WTC11 (cell line): Measurements from ENCODE around the gene GOLPH3. TPM values are rescaled to one million over a fixed set of nuclear protein-coding genes. Genes with fewer than 3 reads are reported as not detected.

Experiments
- ATAC-seq: fragments of 200-7000 bp; cut with Tn5 transposase; 2 replicates; pipeline ENCODE4 v1.10.0; 2021; ENCODE audit warnings: mild to moderate bottlenecking, moderate library complexity
- CTCF ChIA-PET: fragments of 300-600 bp; sonication (Branson Sonifier 250); formaldehyde crosslinking; loops from one replicate; lab custom pipeline; 2021; ENCODE audit warnings: antibody characterized with exemption; lab: Charles Lee
- POLR2A ChIA-PET: fragments of 350-600 bp; sonication (Branson Sonifier 250); formaldehyde crosslinking; loops from one replicate; lab custom pipeline; 2021; ENCODE audit warnings: antibody characterized with exemption; lab: Charles Lee
- DNase-seq: peaks from one replicate; pipeline ENCODE4 v3.0.0; 2021; ENCODE audit warnings: low spot score
- H3K27ac Mint-ChIP-seq: 2 replicates; pipeline ENCODE4 v1.8.0; 2021; ENCODE audit warnings: mixed read lengths
- H3K27me3 Mint-ChIP-seq: 2 replicates; pipeline ENCODE4 v1.8.0; 2021; ENCODE audit warnings: low read depth, mild to moderate bottlenecking, moderate library complexity, mixed read lengths
- H3K36me3 Mint-ChIP-seq: 2 replicates; pipeline ENCODE4 v1.8.0; 2021; ENCODE audit warnings: mixed read lengths
- H3K4me1 Mint-ChIP-seq: 2 replicates; pipeline ENCODE4 v1.8.0; 2022; ENCODE audit warnings: mixed read lengths
- H3K4me3 Mint-ChIP-seq: 2 replicates; pipeline ENCODE4 v1.8.0; 2021; ENCODE audit warnings: mild to moderate bottlenecking, moderate library complexity, mixed read lengths
- H3K9me3 Mint-ChIP-seq: 2 replicates; pipeline ENCODE4 v1.8.0; 2021; ENCODE audit warnings: mixed read lengths
- ATF1 ChIP-seq: sonication (generic); formaldehyde crosslinking; IDR thresholded peaks from 2 replicates; pipeline ENCODE4 v1.8.1; 2023; ENCODE audit warnings: mild to moderate bottlenecking, moderate library complexity, missing genetic modification reagents
- CREM ChIP-seq: sonication (generic); formaldehyde crosslinking; IDR thresholded peaks from 2 replicates; pipeline ENCODE4 v1.8.1; 2022; ENCODE audit warnings: mild to moderate bottlenecking, missing genetic modification reagents, moderate library complexity
- E2F5 ChIP-seq: sonication (generic); formaldehyde crosslinking; IDR thresholded peaks from 2 replicates; pipeline ENCODE4 v1.8.1; 2022; ENCODE audit warnings: mild to moderate bottlenecking, moderate library complexity, missing genetic modification reagents
- GRHL2 ChIP-seq: fragments of 250-450 bp; sonication (Bioruptor Pico); IDR thresholded peaks from 2 replicates; pipeline ENCODE4 v1.8.0; 2022; ENCODE audit warnings: mild to moderate bottlenecking, moderate library complexity; ENCODE audit not compliant: insufficient replicate concordance, severe bottlenecking
- JAZF1 ChIP-seq: fragments of 250-450 bp; sonication (Bioruptor Pico); IDR thresholded peaks from 2 replicates; pipeline ENCODE4 v1.9.0; 2021; ENCODE audit warnings: moderate library complexity, mild to moderate bottlenecking, inconsistent platforms
- MYBL2 ChIP-seq: sonication (generic); formaldehyde crosslinking; IDR thresholded peaks from 2 replicates; pipeline ENCODE4 v1.8.1; 2023; ENCODE audit warnings: mild to moderate bottlenecking, moderate library complexity, missing genetic modification reagents
- NFE2L1 ChIP-seq: sonication (generic); formaldehyde crosslinking; IDR thresholded peaks from 2 replicates; pipeline ENCODE4 v1.8.1; 2023; ENCODE audit warnings: missing genetic modification reagents
- NR3C1 ChIP-seq: sonication (generic); formaldehyde crosslinking; conservative IDR thresholded peaks from 2 replicates; pipeline ENCODE4 v1.8.1; 2023; ENCODE audit warnings: low read depth, mild to moderate bottlenecking, missing genetic modification reagents
- PRRX2 ChIP-seq: fragments of 250-450 bp; sonication (Bioruptor Pico); IDR thresholded peaks from 2 replicates; pipeline ENCODE4 v1.8.0; 2021; ENCODE audit warnings: mild to moderate bottlenecking
- RORB ChIP-seq: fragments of 250-450 bp; sonication (Bioruptor Pico); IDR thresholded peaks from 2 replicates; pipeline ENCODE4 v1.9.0; 2021; ENCODE audit warnings: mild to moderate bottlenecking
- SOX15 ChIP-seq: fragments of 250-450 bp; sonication (Bioruptor Pico); IDR thresholded peaks from 2 replicates; pipeline ENCODE4 v1.9.0; 2021; ENCODE audit warnings: mild to moderate bottlenecking
- SP1 ChIP-seq: sonication (generic); formaldehyde crosslinking; conservative IDR thresholded peaks from 2 replicates; pipeline ENCODE4 v1.8.1; 2022; ENCODE audit warnings: missing genetic modification reagents
- STAT6 ChIP-seq: sonication (generic); formaldehyde crosslinking; conservative IDR thresholded peaks from 2 replicates; pipeline ENCODE4 v1.8.1; 2023; ENCODE audit warnings: mild to moderate bottlenecking, low read depth, missing genetic modification reagents, moderate library complexity
- TEAD1 ChIP-seq: sonication (generic); formaldehyde crosslinking; IDR thresholded peaks from 2 replicates; pipeline ENCODE4 v1.8.0; 2022; ENCODE audit warnings: mild to moderate bottlenecking, missing genetic modification reagents
- ZNF138 ChIP-seq: sonication (generic); formaldehyde crosslinking; conservative IDR thresholded peaks from 2 replicates; pipeline ENCODE4 v1.8.1; 2022; ENCODE audit warnings: mild to moderate bottlenecking, moderate library complexity, missing genetic modification reagents
- ZNF263 ChIP-seq: sonication (generic); formaldehyde crosslinking; IDR thresholded peaks from 2 replicates; pipeline ENCODE4 v1.8.1; 2022; ENCODE audit warnings: low read depth, mild to moderate bottlenecking, moderate library complexity, missing genetic modification reagents
- ZNF281 ChIP-seq: sonication (generic); formaldehyde crosslinking; IDR thresholded peaks from 2 replicates; pipeline ENCODE4 v1.8.0; 2023; ENCODE audit warnings: mild to moderate bottlenecking, missing genetic modification reagents
- total RNA-seq: library from RNA; stranded (reverse); gene quantifications from 3 replicates; pipeline ENCODE4 v1.2.3, GENCODE V29; 2021
- TF ChIP-seq, protein P1 (sequence below): fragments of 250-450 bp; sonication (Bioruptor Pico); IDR thresholded peaks from 2 replicates; pipeline ENCODE4 v1.9.0; 2021; ENCODE audit warnings: mild to moderate bottlenecking
- TF ChIP-seq, protein P2 (sequence below): sonication (generic); formaldehyde crosslinking; IDR thresholded peaks from 2 replicates; pipeline ENCODE4 v1.8.0; 2022; ENCODE audit warnings: missing genetic modification reagents
- TF ChIP-seq, protein P3 (sequence below): fragments of 250-450 bp; sonication (Bioruptor Pico); IDR thresholded peaks from 2 replicates; pipeline ENCODE4 v1.9.0; 2021; ENCODE audit warnings: moderate library complexity, mild to moderate bottlenecking, inconsistent platforms, borderline replicate concordance

GOLPH3 gene
- total RNA-seq, 1 experiment from 2014 or later, result 101 TPM

GRCh38 chr5:32158679-32158975 is 15.5 kb downstream of the GOLPH3 start:
- POLR2A ChIA-PET, result interaction anchor here (1.0 kb wide), 1 partner anchor 16 kb away, joined by 4 read pairs; the partner anchor contains the start of gene GOLPH3

DNA sequence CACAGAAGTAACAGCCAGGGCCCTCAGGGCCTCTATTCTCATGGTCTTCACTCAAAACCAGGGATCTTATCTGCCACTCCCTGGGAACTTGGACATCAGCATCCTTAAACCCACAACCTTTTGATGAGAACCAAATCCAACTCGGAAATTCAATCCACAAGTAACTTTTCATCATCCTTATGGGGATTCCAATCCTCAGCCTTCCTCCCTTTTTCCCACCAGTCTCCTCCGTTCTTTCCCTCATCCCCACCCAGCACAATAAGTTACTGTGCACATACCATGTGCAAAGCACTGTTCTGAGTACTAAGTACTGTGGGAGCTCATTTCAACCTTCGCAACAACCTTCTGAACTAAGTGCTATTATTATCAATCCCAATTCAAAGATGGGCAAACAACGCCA is 17.0 kb downstream of the GOLPH3 start:
- no peaks in the 10 kb centered on the region; the same call in 1 of the 2 replicates for H3K4me1 Mint-ChIP-seq
- no peaks in the 10 kb centered on the region for H3K27me3 Mint-ChIP-seq
- ATAC-seq (no peak), DNase-seq (no peak)
- peaks cover 6% of the 10 kb centered on the region for H3K36me3 Mint-ChIP-seq
- CTCF ChIA-PET, result no interaction called here
- TF ChIP-seq STAT6 (CRISPR knock-in tag), result no peak
- TF ChIP-seq, protein P1, sequence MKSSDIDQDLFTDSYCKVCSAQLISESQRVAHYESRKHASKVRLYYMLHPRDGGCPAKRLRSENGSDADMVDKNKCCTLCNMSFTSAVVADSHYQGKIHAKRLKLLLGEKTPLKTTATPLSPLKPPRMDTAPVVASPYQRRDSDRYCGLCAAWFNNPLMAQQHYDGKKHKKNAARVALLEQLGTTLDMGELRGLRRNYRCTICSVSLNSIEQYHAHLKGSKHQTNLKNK, result no peak
- H3K27ac Mint-ChIP-seq, result no peak overlapping the region
- POLR2A ChIA-PET, result no interaction called here
- no peak overlapping the region for H3K4me3 Mint-ChIP-seq
- H3K9me3 Mint-ChIP-seq, result no peaks in the 10 kb centered on the region

More at GRCh38 chr5:32158679-32158975, 15.5 kb downstream of the GOLPH3 start:
- Mint-ChIP-seq H3K4me1 (no peaks in the 10 kb centered on the region; the same call in 1 of the 2 replicates), H3K27ac (no peak overlapping the region), H3K27me3 (no peaks in the 10 kb centered on the region), H3K36me3 (peaks cover 6% of the 10 kb centered on the region), H3K4me3 (no peak overlapping the region), H3K9me3 (no peaks in the 10 kb centered on the region)
- no peak for TF ChIP-seq ATF1
- no peak for DNase-seq
- CTCF ChIA-PET, result no interaction called here
- ATAC-seq, result no peak

DNA sequence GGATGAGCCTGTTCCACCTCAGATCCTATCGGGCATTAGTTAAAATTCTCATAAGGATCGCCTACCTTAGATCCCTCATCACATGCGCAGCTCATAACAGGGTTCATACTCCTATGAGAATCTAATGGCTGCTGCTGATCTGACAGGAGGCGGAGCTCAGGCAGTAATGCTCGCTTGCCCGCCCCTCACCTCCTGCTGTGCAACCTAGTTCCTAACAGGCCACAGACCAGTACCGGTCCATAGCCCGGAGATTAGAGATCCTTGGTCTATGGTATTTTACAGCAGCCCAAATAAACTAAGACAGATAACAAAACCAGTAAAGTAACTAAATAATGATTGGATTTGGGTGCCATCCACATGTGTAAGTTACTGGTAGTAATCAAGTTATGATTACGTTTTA is 17.5 kb downstream of the GOLPH3 start:
- peak; percentile 70 for ATAC-seq
- POLR2A ChIA-PET, result no interaction called here

DNA sequence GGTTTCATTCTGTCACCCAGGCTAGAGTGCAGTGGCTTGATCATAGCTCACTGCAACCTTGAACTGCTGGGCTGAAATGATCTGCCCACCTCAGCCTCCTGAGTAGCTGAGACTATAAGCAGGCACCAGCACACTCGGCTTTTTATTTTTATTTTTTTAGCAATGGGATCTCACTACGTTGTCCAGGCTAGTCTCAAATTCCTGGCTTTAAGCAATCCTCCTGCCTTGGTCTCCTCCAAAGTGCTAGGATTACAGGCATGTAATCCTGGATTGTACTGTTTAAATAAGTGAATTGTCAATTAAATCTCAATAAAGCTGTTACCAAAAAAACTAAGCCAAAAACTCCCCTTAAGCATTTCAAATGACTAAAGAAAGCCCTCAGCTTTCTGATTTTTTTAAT is 18.9 kb downstream of the GOLPH3 start:
- CTCF ChIA-PET, result no interaction called here
- Mint-ChIP-seq H3K4me3 (no peak overlapping the region), H3K27me3 (no peaks in the 10 kb centered on the region), H3K4me1 (0 out of 2 replicates have a peak, but pooled peaks cover 2% of the 10 kb centered on the region), H3K27ac (no peak overlapping the region), H3K9me3 (no peaks in the 10 kb centered on the region), H3K36me3 (peaks cover 2% of the 10 kb centered on the region; the same call in 1 of the 2 replicates)
- POLR2A ChIA-PET, result no interaction called here
- DNase-seq (no peak), ATAC-seq (no peak)
- TF ChIP-seq ZNF138 (CRISPR knock-in tag), result no peak
- TF ChIP-seq SOX15 (CRISPR knock-in tag), result no peak
- no peak for TF ChIP-seq GRHL2
- TF ChIP-seq PRRX2 (CRISPR knock-in tag), result no peak
- no peak for TF ChIP-seq JAZF1 (CRISPR knock-in tag)
- no peak for TF ChIP-seq E2F5
- TF ChIP-seq, protein P2, sequence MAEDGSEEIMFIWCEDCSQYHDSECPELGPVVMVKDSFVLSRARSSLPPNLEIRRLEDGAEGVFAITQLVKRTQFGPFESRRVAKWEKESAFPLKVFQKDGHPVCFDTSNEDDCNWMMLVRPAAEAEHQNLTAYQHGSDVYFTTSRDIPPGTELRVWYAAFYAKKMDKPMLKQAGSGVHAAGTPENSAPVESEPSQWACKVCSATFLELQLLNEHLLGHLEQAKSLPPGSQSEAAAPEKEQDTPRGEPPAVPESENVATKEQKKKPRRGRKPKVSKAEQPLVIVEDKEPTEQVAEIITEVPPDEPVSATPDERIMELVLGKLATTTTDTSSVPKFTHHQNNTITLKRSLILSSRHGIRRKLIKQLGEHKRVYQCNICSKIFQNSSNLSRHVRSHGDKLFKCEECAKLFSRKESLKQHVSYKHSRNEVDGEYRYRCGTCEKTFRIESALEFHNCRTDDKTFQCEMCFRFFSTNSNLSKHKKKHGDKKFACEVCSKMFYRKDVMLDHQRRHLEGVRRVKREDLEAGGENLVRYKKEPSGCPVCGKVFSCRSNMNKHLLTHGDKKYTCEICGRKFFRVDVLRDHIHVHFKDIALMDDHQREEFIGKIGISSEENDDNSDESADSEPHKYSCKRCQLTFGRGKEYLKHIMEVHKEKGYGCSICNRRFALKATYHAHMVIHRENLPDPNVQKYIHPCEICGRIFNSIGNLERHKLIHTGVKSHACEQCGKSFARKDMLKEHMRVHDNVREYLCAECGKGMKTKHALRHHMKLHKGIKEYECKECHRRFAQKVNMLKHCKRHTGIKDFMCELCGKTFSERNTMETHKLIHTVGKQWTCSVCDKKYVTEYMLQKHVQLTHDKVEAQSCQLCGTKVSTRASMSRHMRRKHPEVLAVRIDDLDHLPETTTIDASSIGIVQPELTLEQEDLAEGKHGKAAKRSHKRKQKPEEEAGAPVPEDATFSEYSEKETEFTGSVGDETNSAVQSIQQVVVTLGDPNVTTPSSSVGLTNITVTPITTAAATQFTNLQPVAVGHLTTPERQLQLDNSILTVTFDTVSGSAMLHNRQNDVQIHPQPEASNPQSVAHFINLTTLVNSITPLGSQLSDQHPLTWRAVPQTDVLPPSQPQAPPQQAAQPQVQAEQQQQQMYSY (CRISPR knock-in tag), result no peak
- no peak for TF ChIP-seq RORB (CRISPR knock-in tag)
- no peak for TF ChIP-seq ZNF281 (CRISPR knock-in tag)

More for the DNA sequence above, 17.5 kb downstream of the GOLPH3 start:
- H3K4me1 Mint-ChIP-seq, result peaks cover 2% of the 10 kb centered on the region; the same call in 1 of the 2 replicates
- CTCF ChIA-PET, result no interaction called here
- H3K9me3 Mint-ChIP-seq, result no peaks in the 10 kb centered on the region
- no peaks in the 10 kb centered on the region for H3K27me3 Mint-ChIP-seq
- peak; percentile 69 for DNase-seq
- TF ChIP-seq CREM (CRISPR knock-in tag), result no peak
- no peak for TF ChIP-seq SP1 (CRISPR knock-in tag)
- TF ChIP-seq GRHL2, result no peak
- no peak for TF ChIP-seq NFE2L1
- TF ChIP-seq, protein P3, sequence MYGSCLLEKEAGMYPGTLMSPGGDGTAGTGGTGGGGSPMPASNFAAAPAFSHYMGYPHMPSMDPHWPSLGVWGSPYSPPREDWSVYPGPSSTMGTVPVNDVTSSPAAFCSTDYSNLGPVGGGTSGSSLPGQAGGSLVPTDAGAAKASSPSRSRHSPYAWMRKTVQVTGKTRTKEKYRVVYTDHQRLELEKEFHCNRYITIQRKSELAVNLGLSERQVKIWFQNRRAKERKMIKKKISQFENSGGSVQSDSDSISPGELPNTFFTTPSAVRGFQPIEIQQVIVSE (CRISPR knock-in tag), result no peak
- no peak for TF ChIP-seq ZNF263 (CRISPR knock-in tag)
- no peak for TF ChIP-seq NR3C1
- TF ChIP-seq JAZF1 (CRISPR knock-in tag), result no peak
- TF ChIP-seq TEAD1 (CRISPR knock-in tag), result no peak
- TF ChIP-seq MYBL2 (CRISPR knock-in tag), result no peak
- H3K27ac Mint-ChIP-seq, result no peak overlapping the region
- H3K4me3 Mint-ChIP-seq, result no peak overlapping the region
- peaks cover 8% of the 10 kb centered on the region for H3K36me3 Mint-ChIP-seq
